Upper lobe of right lung (tissue), 1 donor: ENCODE data around the gene RSL24D1. TPM values are rescaled to one million over a fixed set of nuclear protein-coding genes. Genes with fewer than 3 reads are reported as not detected.
"Not testable (repeated sequence)": the region's sequence is repeated elsewhere in the genome, so short reads cannot be mapped to it uniquely, and the experiment has no call there.

Experiments
- ATAC-seq: fragments of 200-7000 bp; cut with Tn5 transposase; one replicate; pipeline ENCODE4 v1.9.1; 2020; ENCODE audit warnings: mild to moderate bottlenecking, moderate library complexity
- DNase-seq: peaks from one replicate; pipeline ENCODE4 v3.0.0-alpha.2; 2020
- H3K27ac ChIP-seq: fragments of 200-600 bp; one replicate; pipeline ENCODE4 v1.8.0; 2022
- H3K27me3 ChIP-seq: fragments of 200-600 bp; one replicate; pipeline ENCODE4 v1.8.0; 2022; ENCODE audit warnings: mild to moderate bottlenecking
- H3K36me3 ChIP-seq: fragments of 200-600 bp; one replicate; pipeline ENCODE4 v1.8.0; 2022
- H3K4me1 ChIP-seq: fragments of 200-600 bp; one replicate; pipeline ENCODE4 v1.8.0; 2022
- H3K4me3 ChIP-seq: fragments of 200-600 bp; one replicate; pipeline ENCODE4 v1.8.0; 2022; ENCODE audit warnings: mild to moderate bottlenecking
- H3K9me3 ChIP-seq: fragments of 200-600 bp; one replicate; pipeline ENCODE4 v1.8.0; 2022
- intact Hi-C: fragments of 100-400 bp; cut with DNase I; formaldehyde crosslinking; loops from one replicate; pipeline ENCODE4 v1.11.0; 2022
- total RNA-seq: library from RNA; stranded (reverse); fragmentation: NEBNext Ultra II Directional; extraction: Animal tissue kit (Norgen Biotek cat#: 25700); gene quantifications from one replicate; pipeline ENCODE4 v1.2.1, GENCODE V29; 2021
- TF ChIP-seq, protein P1 (sequence below): fragments of 200-600 bp; IDR thresholded peaks from one replicate; pipeline ENCODE4 v1.8.0; 2022; ENCODE audit warnings: antibody characterized with exemption
- donor health status: DM: no; HTN: yes; CAD: no; lungs with severe emphysema.

The RSL24D1 gene
- total RNA-seq, 1 donor from 2014 or later = 62.1 TPM

DNA sequence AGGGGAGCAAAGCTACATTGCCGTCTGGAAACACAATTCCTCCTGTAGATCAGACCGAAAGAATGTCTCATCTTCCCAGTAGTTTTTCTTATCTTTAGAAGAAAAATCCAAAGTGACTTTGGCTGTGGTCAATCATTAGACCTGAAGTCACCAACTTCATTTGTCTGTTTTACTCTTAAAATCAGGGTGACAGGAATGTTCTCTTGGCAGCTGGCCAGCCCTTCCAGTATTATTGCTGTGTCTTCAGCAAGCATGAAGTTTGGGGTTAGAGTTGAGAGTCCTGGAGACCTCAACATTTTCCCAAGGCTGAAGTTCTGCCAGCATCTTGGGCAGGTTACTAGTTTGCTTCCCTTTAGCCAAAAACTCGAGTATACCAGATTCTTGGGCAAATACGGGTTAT lies 32.5 kb downstream of the RSL24D1 start:
- no peak overlapping the region for H3K27ac ChIP-seq
- no peaks in the 10 kb centered on the region for H3K9me3 ChIP-seq
- H3K27me3 ChIP-seq = no peaks in the 10 kb centered on the region
- TF ChIP-seq, protein P1, sequence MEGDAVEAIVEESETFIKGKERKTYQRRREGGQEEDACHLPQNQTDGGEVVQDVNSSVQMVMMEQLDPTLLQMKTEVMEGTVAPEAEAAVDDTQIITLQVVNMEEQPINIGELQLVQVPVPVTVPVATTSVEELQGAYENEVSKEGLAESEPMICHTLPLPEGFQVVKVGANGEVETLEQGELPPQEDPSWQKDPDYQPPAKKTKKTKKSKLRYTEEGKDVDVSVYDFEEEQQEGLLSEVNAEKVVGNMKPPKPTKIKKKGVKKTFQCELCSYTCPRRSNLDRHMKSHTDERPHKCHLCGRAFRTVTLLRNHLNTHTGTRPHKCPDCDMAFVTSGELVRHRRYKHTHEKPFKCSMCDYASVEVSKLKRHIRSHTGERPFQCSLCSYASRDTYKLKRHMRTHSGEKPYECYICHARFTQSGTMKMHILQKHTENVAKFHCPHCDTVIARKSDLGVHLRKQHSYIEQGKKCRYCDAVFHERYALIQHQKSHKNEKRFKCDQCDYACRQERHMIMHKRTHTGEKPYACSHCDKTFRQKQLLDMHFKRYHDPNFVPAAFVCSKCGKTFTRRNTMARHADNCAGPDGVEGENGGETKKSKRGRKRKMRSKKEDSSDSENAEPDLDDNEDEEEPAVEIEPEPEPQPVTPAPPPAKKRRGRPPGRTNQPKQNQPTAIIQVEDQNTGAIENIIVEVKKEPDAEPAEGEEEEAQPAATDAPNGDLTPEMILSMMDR = no peak
- H3K36me3 ChIP-seq = no peaks in the 10 kb centered on the region
- ATAC-seq = no peak
- no peak overlapping the region for H3K4me3 ChIP-seq
- H3K4me1 ChIP-seq = no peaks in the 10 kb centered on the region
- DNase-seq = no peak
- intact Hi-C loops = no loop called here

DNA sequence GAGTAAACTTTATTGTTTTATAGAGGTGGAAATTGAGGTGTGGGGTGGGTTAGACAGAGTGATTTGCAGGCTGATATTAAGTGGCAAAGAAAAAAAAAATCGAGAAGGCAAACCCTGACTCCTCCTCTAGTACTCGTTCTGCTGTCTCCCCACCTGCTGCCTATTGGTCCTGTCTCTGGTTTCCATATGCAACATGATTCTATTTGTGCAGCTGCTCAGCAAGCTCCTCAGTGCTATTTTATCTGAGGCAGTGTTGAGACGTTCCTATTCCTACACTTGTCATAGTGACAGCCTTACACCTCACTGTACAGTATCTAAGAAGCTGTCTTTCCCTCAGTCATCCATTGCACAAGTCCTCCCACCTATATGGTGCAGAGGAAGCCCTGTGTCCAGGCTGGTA lies 45.1 kb downstream of the RSL24D1 start:
- ATAC-seq = no peak
- intact Hi-C loops = no loop called here
- no peaks in the 10 kb centered on the region for H3K27me3 ChIP-seq
- H3K27ac ChIP-seq = no peak overlapping the region
- no peaks in the 10 kb centered on the region for H3K4me1 ChIP-seq
- H3K9me3 ChIP-seq = no peaks in the 10 kb centered on the region
- TF ChIP-seq, protein P1 = no peak
- no peak overlapping the region for H3K4me3 ChIP-seq
- DNase-seq = no peak
- no peaks in the 10 kb centered on the region for H3K36me3 ChIP-seq

DNA sequence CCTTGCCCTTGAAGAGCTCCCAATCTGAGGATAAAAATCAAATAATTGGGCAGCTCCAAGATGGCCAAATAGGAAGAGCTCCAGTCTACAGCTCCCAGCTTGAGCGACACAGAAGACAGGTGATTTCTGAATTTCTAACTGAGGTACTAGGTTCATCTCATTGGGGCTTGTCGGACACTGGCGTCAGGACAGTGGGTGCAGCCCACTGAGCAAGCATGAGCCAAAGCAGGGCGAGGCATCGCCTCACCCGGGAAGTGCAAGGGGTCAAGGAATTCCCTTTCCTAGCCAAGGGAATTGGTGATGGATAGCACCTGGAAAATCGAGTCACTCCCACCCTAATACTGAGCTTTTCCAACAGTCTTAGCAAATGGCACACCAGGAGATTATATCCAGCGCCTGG lies 53.6 kb downstream of the RSL24D1 start:
- intact Hi-C loops, H3K27me3 ChIP-seq, DNase-seq, H3K4me1 ChIP-seq, ATAC-seq, H3K36me3 ChIP-seq, H3K9me3 ChIP-seq, H3K27ac ChIP-seq, H3K4me3 ChIP-seq: not testable (repeated sequence)

DNA sequence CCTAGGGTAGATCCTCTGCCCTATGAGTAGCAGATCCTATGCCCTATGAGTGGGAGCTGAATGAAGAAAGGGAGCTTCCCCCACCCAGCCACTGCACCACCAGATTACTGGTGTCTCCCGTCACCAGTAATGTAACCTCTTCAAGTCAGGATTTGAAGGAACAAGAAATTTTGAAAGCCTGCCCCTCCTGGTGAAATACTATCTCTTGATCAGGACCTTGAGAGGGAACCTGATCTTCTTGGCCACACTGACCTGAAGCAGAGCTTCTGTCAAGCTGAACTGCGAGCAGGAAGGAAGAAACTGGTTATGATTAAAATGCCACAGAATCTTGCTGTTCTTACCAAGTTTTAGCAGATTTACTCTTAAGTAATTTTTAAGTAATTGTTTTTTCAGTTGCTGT lies 62.8 kb downstream of the RSL24D1 start:
- DNase-seq (no peak), ATAC-seq (no peak)
- H3K9me3 ChIP-seq = no peaks in the 10 kb centered on the region
- intact Hi-C loops = no loop called here
- H3K27ac ChIP-seq = no peak overlapping the region
- TF ChIP-seq, protein P1 = no peak
- no peaks in the 10 kb centered on the region for H3K4me1 ChIP-seq
- no peaks in the 10 kb centered on the region for H3K36me3 ChIP-seq
- H3K27me3 ChIP-seq = no peaks in the 10 kb centered on the region
- H3K4me3 ChIP-seq = no peak overlapping the region

DNA sequence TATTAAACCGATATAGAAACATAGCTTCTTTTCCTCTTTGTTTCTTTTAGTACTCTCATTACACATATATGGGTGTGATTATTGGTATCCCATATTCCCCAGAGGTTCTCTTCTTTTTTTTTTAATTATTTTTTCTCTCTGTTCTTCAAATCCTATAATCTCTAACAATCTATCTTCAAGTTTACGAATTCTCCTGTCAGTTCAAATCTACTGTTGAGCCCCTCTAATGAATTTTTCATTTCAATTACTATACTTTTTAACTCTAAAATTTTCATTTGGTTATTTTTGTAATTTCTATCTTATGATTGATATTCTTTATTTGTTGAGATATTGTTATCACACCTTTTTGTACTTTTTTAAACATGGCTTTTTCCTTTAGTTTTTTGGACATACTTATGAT lies 64.1 kb downstream of the RSL24D1 start:
- TF ChIP-seq, protein P1 = no peak
- intact Hi-C loops = no loop called here
- no peak for ATAC-seq

More for the DNA sequence above, 64.1 kb downstream of the RSL24D1 start:
- Histone ChIP-seq H3K27ac (no peak overlapping the region), H3K27me3 (no peaks in the 10 kb centered on the region), H3K36me3 (no peaks in the 10 kb centered on the region), H3K4me1 (no peaks in the 10 kb centered on the region), H3K4me3 (no peak overlapping the region), H3K9me3 (no peaks in the 10 kb centered on the region)
- DNase-seq = no peak

Other genes starting within 250 kb of the RSL24D1 start
- 72.5 TPM for gene RAB27A, start 92.9 kb upstream of the RSL24D1 start, total RNA-seq
- 12.4 TPM for gene PIGBOS1, start 122.2 kb upstream of the RSL24D1 start, total RNA-seq
- 8.6 TPM for gene PIGB, start 122.3 kb upstream of the RSL24D1 start, total RNA-seq
- gene CCPG1, start 211.4 kb upstream of the RSL24D1 start, total RNA-seq = 92.0 TPM
- gene PIERCE2, start 211.6 kb upstream of the RSL24D1 start, total RNA-seq = 2.3 TPM